Measurements from ENCODE around the gene NEDD4.

DNA sequence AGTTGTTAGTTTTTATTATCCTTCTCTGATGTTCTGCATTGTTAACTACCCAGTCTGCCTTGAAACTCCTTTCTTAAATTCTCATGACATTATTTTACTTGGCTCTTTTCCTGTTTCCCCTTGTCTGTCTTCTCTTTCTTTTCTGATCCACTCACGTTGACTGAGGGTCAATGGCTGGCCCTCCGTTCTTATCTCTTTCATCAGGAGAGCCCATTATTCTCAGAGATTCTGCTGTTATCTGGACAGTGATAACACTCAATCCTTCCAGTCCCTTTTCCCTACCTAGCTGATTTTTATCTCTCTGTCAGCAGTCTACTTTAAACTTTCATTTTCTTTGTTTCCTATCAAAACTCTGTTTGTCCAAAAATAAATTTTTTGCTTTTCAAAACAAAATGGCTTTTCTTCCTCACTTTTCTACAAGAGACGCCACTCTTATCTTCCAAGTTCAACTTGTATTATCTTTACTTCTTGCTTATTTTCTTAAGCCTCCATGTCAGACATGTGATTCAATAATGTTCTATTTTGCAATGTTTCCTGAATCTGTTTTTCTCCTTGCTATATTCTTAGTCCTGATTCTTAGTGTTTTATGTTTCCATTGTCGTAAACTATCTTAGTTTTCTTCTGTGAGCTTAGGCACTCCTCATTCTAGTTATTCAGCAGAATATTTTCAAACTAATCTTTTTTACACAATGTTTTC, 120.2 kb downstream of the NEDD4 start:
- TF ChIP-seq, protein P1, sequence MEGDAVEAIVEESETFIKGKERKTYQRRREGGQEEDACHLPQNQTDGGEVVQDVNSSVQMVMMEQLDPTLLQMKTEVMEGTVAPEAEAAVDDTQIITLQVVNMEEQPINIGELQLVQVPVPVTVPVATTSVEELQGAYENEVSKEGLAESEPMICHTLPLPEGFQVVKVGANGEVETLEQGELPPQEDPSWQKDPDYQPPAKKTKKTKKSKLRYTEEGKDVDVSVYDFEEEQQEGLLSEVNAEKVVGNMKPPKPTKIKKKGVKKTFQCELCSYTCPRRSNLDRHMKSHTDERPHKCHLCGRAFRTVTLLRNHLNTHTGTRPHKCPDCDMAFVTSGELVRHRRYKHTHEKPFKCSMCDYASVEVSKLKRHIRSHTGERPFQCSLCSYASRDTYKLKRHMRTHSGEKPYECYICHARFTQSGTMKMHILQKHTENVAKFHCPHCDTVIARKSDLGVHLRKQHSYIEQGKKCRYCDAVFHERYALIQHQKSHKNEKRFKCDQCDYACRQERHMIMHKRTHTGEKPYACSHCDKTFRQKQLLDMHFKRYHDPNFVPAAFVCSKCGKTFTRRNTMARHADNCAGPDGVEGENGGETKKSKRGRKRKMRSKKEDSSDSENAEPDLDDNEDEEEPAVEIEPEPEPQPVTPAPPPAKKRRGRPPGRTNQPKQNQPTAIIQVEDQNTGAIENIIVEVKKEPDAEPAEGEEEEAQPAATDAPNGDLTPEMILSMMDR (IDR thresholded peaks at IDR 0.05): no peak
- TF ChIP-seq POLR2A (IDR thresholded peaks at IDR 0.05): no peak

Data from lower leg skin (tissue), 3 donors.